ENCODE measurements around the gene CSMD2.

- TF ChIP-seq, protein P1, sequence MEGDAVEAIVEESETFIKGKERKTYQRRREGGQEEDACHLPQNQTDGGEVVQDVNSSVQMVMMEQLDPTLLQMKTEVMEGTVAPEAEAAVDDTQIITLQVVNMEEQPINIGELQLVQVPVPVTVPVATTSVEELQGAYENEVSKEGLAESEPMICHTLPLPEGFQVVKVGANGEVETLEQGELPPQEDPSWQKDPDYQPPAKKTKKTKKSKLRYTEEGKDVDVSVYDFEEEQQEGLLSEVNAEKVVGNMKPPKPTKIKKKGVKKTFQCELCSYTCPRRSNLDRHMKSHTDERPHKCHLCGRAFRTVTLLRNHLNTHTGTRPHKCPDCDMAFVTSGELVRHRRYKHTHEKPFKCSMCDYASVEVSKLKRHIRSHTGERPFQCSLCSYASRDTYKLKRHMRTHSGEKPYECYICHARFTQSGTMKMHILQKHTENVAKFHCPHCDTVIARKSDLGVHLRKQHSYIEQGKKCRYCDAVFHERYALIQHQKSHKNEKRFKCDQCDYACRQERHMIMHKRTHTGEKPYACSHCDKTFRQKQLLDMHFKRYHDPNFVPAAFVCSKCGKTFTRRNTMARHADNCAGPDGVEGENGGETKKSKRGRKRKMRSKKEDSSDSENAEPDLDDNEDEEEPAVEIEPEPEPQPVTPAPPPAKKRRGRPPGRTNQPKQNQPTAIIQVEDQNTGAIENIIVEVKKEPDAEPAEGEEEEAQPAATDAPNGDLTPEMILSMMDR (IDR thresholded peaks at IDR 0.05; ENCODE audit: low read depth, low read length): no peak
- no peak for TF ChIP-seq EZH2phosphoT487 (IDR thresholded peaks at IDR 0.05; ENCODE audit: low read depth)
Observed at GRCh38 chr1:34025675-34026074, 139.4 kb downstream of the CSMD2 start.
